ENCODE data around the gene ATP13A5.

The ATP13A5 gene

DNA sequence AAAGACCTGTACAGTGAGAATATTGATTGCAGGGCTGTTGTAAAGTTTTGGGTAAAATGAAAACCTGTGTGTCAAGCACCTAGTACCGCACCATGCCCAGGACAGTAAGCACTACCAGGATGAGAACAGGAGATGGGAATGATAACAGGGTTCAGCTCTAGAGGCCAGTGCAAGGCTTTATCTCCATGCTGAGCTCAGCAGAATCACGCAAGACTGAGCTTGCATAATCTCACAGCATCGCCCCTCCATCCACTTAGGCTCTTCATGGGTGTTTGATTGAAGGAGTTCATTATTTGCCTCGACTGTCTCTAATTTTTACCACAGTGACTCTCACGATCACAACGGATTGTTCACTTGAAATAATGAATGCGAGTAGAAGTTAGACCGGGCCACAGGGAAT is 2.9 kb downstream of the ATP13A5 start:
- Histone ChIP-seq H3K4me3 (no peak overlapping the region), H3K27ac (no peak overlapping the region)
- DNase-seq (ENCODE audit: low spot score) = no peak
- TF ChIP-seq, protein P1, sequence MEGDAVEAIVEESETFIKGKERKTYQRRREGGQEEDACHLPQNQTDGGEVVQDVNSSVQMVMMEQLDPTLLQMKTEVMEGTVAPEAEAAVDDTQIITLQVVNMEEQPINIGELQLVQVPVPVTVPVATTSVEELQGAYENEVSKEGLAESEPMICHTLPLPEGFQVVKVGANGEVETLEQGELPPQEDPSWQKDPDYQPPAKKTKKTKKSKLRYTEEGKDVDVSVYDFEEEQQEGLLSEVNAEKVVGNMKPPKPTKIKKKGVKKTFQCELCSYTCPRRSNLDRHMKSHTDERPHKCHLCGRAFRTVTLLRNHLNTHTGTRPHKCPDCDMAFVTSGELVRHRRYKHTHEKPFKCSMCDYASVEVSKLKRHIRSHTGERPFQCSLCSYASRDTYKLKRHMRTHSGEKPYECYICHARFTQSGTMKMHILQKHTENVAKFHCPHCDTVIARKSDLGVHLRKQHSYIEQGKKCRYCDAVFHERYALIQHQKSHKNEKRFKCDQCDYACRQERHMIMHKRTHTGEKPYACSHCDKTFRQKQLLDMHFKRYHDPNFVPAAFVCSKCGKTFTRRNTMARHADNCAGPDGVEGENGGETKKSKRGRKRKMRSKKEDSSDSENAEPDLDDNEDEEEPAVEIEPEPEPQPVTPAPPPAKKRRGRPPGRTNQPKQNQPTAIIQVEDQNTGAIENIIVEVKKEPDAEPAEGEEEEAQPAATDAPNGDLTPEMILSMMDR (IDR thresholded peaks at IDR 0.05) = no peak

DNA sequence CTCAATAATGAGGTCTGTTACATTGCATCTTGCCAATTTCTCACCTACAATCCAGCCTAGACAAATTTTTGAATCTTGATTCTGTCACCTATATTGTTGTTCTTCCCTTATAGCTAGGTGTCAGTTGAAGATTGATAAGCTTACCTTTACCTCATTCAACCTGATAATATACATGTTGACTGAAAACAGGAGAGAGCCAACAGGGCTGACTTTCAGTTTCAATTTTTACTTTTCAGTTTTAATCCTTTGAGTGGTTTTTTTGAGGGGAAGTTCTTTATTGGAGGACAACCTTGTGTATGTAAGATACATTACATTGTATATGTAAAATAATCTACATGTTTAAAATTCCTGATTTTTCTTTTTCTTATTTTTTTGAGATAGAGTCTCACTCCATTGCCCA is 5.8 kb downstream of the ATP13A5 start:
- TF ChIP-seq, protein P1 (IDR thresholded peaks at IDR 0.05) = no peak
- no peak for DNase-seq (ENCODE audit: low spot score)
- Histone ChIP-seq H3K27ac (no peak overlapping the region), H3K4me3 (no peak overlapping the region)

GRCh38 chr3:193367868-193368267 is 10.7 kb downstream of the ATP13A5 start:
- Histone ChIP-seq H3K27ac (no peak overlapping the region), H3K4me3 (no peak overlapping the region)
- TF ChIP-seq, protein P1 (IDR thresholded peaks at IDR 0.05) = no peak
- DNase-seq (ENCODE audit: low spot score) = no peak

GRCh38 chr3:193357291-193357690 is 21.3 kb downstream of the ATP13A5 start:
- no peak for DNase-seq (ENCODE audit: low spot score)
- no peak overlapping the region for H3K27ac ChIP-seq
- TF ChIP-seq, protein P1 (IDR thresholded peaks at IDR 0.05) = no peak
- no peak overlapping the region for H3K4me3 ChIP-seq

- no peak for DNase-seq (ENCODE audit: low spot score)
- Histone ChIP-seq H3K4me3 (no peak overlapping the region), H3K27ac (no peak overlapping the region)
- TF ChIP-seq, protein P1 (IDR thresholded peaks at IDR 0.05) = no peak
Measured at GRCh38 chr3:193354423-193354822, 24.1 kb downstream of the ATP13A5 start.

DNA sequence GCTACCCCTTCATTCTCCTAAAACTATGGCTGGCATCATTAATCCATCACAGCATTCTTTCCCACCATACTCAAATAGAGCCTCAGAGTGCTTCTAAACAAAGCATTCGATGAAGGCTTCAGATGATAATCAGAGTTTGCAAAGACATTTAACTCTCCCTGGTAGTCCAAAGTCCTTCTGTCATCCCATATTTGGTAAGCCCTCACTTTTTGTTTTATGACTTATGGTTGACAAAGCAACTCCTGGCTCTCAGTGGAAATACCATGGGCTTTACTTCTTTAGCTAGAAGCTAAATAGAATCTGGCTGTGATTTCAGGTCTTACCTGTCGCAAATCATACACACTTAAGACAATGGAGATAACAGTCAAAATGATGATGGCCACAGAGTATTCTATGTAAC is 27.8 kb downstream of the ATP13A5 start:
- DNase-seq (ENCODE audit: low spot score) = no peak
- TF ChIP-seq, protein P1 (IDR thresholded peaks at IDR 0.05) = no peak
- Histone ChIP-seq H3K4me3 (no peak overlapping the region), H3K27ac (no peak overlapping the region)

DNA sequence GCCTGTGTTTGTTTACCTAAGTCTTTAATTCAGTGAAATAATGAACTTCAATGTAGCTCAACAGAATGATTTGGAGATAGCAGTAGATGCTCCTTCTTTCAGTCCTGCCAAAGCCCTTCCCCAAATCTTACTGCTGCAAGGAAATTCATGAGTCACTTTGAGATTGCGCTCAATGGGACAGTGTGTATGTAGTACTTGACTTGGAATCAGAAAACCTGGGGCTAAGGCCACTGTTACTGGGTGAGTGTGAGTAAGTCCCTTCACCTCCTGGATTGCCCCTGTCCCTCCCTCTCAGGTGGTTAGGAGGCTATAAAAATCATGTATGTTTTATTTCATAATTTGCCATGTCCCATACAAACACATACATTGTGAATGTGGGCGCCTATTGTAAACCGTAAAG is 29.9 kb downstream of the ATP13A5 start:
- Histone ChIP-seq H3K4me3 (no peak overlapping the region), H3K27ac (no peak overlapping the region)
- no peak for DNase-seq (ENCODE audit: low spot score)
- TF ChIP-seq, protein P1 (IDR thresholded peaks at IDR 0.05) = no peak
